GM19468 (cell line): ENCODE results near the gene CERT1.

Experiments used
- ATAC-seq: cut with Tn5 transposase; IDR thresholded peaks from one replicate; pipeline ENCODE4 v1.9.1; 2021; ENCODE audit warnings: mild to moderate bottlenecking, moderate library complexity, moderate number of reproducible peaks; ENCODE audit not compliant: unreplicated experiment; ENCODE audit errors: extremely low read depth

Gene CERT1

GRCh38 chr5:75331095-75332090 is 180.0 kb downstream of the CERT1 start:
- ATAC-seq, result no peak

- ATAC-seq, result no peak
Measured at GRCh38 chr5:75330404-75330803, 181.0 kb downstream of the CERT1 start.
